GM18498 (cell line): ENCODE measurements around the gene GIPC1.
"Not testable (repeated sequence)": the region's sequence is repeated elsewhere in the genome, so short reads cannot be mapped to it uniquely, and the experiment has no call there.

Experiments used
- ATAC-seq: cut with Tn5 transposase; IDR thresholded peaks from one replicate; pipeline ENCODE4 v1.9.1; 2021; ENCODE audit warnings: mild to moderate bottlenecking, moderate library complexity; ENCODE audit not compliant: unreplicated experiment

GIPC1 gene, protein sequence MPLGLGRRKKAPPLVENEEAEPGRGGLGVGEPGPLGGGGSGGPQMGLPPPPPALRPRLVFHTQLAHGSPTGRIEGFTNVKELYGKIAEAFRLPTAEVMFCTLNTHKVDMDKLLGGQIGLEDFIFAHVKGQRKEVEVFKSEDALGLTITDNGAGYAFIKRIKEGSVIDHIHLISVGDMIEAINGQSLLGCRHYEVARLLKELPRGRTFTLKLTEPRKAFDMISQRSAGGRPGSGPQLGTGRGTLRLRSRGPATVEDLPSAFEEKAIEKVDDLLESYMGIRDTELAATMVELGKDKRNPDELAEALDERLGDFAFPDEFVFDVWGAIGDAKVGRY

DNA sequence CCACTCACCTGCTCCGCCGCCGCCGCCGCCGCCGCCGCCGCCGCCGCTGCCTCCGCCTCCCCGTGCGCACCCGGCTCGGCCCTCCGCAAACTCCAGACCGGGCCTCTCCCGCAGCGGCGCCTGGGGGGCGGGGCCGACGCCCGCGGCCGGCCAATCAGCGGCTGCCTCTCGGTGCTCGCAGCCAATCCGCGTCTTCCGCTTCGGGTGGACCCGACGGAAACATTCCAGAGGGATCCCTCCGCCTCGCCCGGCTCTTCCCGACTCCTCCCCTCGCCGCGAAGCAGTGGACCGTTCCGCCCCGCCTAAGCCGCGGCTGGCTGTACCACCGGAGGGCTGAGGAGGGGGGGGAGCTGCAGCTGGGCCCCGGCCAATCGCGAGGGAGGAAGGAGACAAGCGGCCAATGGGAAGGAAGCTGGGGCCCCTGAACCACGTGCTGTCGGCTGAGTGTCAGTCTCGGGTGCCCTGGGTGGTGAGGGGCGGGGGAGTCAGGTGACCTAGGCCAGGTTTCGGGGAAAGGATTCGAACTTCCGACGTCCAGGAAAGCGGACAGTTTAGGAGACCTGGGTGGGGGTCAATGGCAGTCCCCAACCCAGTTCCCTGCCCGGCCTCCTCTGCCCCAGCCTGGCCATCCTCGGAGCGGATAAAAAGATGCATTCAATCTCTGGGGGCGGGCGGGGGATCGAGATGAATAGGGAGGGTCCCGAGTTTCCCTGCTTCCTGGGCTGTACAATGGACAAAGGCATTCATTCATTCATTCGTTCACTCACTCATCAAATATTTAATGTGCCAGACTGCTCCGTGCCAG, at the start of gene GIPC1:
TSS of gene GIPC1 (minus strand) at position 99 of the 805 bp plus-strand sequence. CDS start 13,151 bp downstream, outside the sequence.
- ATAC-seq, result peak; percentile 81

DNA sequence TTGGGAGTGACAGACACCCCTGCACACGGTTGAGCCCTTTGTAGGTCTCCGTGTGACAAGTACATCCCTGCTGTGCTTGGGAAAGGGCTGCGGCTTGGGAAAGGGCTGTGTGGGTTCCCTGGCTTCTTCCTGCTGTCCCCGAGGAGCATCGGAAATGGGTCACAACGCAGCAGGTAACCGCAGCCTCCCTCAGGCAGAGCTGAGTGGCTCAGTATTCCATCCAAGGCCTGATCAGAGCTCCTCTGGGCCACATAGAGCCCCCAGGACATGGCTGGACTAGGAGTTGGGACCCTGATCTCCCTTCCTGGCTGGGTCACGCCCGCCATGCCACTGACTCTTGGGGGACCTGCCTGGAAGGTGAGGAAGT, 49.8 kb upstream of the GIPC1 start:
- no peak for ATAC-seq

DNA sequence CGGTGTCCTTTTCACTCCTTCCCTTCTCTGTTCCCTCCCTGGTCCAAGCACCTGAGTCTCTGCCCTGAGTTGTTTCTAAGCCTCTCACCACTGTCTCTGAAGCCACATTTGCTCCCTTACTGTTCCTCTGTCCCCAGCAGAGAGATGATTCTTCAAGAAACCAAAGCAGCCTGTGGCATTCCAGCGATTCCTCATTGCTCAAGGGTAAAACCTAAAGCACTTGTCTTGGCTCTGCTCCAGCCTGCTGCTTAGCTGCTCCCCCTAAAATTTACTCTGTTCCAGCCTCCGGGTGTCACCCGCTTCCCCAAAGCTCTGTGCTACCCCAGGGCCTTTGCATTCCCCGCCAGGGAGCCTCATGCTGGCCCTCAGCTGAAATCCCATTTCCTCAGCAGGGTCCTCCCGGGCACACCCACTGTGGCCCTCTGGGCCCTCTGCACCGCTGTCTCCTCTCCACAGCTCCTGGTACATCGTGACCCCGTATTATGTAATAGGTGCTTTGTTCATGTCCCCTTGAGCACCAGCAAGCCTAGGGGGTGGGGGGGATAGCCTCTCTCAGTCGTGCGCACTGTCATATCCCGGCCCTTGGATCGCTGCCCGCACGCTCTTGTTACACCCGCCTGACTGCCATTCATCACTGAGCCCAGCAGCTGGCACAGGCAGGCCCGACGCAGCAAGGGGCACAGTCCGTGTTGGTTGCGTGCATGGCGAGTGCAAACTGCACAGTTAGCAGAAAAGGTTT, 49.2 kb upstream of the GIPC1 start:
- ATAC-seq, result no peak

DNA sequence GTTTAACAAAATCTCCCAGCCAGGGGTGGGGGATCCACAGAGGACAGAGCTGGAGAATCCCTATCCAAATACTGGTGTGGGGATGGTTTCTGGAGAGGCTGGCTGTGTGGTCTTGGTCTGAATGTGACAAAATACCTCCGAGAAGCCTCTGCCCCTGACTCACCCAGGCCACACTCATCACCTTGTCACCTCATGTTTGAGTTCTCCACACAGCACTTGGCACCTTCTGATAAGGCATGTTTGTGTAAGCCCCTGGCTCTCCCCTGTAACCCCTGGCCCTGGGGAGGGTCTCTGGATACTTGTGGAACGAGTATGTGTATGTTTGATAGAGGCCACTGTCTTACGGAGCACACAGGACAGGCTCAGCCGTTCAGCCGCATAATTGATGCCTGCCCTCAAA, 48.1 kb upstream of the GIPC1 start:
- no peak for ATAC-seq

DNA sequence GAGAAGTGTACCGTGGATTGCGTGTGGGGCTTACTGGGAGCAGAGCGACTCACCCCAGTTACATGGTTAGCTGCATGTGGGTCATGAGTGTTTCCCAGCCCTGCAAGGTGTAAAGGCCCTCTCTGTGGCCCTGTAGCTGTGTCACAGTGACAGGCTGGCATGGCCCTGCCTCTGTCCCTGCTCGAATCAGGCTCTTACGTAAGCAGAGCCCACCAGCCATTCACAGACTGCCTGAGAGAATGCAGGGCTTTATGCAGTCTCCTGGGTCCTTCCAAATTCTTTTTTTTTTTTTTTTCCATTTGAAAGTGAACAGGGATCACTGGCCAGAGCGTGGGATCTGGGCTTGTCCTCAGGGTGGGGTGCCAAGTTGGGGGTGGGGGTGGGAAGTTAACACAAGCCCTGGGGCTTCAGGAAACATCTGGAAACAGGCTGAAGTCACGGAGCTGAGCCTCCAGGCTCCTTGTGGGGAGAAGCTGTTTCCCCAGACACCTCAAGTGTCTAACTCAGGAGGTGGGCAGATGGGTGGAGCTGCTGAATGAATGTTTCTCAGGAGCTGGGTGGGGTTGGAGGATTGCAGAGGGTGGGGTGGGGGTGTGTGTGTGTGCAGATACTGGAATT, 46.9 kb upstream of the GIPC1 start:
- no peak for ATAC-seq

DNA sequence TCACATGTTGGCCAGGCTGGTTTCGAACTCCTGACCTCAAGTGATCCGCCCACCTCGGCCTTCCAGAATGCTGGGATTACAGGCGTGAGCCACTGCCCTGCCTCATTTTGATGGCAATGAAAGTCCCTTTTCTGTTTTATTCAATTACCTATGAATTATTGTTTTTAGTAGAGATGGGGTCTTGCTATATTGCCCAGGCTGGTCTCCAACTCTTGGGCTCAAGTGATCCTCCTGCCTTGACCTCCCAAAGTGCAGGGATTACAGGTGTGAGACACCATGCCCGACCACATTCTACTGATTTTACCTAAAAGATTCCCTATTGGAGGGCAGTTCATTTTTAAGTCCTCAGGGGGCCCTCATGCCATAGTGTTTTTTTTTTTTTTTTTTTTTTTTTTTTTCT, 46.1 kb upstream of the GIPC1 start:
- ATAC-seq, result not testable (repeated sequence)

DNA sequence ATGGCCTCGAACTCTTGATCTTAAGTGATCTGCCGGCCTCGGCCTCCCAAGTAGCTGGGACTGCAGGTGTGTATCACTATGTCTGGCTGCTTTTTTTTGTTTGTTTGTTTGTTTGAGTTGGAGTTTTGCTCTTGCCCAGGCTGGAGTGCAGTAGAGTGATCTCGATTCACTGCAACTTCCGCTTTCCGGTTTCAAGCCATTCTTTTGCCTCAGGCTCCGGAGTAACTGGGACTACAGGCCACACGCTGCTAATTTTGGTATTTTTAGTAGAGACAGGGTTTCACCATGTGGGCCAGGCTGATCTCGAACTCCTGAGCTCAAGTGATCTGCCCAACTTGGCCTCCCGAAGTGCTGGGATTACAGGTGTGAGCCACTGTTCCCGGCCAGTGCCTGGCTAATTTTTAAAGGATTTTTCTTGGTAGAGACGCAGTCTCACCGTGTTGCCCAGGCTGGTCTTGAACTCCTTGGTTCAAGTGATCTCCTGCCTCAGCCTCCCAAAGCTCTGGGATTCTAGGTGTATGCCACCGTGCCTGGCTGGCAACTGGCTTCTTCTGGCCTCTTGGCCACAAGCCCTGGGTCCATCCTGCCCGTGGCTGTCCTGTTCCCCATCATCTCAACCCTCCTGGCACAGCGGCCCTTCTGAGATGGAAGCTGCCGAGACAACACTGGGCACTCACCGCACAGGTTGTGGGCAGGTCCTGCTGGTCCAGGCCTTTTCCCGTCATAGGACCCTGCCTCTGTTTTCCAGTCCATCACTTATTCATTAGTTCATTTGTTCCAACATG, 45.0 kb upstream of the GIPC1 start:
- ATAC-seq, result no peak

DNA sequence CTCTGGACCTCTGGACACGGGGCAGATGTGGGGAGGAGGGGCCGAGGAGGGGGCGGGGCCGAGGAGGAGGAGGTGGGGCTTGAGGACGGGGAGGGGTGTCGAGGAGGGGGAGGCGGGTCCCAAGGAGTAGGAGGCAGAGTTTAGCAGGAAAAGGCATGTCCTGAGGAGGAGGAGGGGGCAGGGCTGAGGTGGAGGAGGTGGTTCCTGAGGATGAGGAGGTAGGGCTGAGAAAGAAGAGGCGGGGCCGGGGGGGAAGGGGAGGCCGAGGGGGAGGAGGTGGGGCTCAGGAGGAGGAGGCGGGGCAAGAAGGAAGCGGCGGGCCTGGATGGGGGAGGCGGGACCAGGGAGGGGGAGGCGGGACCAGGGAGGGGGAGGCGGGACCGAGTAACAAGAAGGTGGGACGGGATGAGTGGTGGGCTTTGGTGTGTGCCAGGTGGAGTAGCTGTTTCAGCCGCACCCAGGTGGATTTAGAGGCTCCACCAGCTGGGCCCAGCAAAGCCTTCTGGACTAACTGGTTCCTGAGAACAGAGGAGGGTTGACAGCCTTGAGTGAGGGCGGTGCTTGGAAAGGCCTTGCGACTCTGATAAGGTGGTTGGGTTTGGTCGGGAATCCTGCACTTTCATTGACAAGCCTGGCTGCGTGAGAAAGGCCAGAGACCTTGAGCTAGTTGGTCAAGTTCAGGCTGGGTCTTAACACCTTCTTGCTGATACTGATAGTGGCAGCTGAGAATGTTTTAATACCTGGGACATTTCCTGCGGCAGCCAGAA, 41.2 kb upstream of the GIPC1 start:
- no peak for ATAC-seq

DNA sequence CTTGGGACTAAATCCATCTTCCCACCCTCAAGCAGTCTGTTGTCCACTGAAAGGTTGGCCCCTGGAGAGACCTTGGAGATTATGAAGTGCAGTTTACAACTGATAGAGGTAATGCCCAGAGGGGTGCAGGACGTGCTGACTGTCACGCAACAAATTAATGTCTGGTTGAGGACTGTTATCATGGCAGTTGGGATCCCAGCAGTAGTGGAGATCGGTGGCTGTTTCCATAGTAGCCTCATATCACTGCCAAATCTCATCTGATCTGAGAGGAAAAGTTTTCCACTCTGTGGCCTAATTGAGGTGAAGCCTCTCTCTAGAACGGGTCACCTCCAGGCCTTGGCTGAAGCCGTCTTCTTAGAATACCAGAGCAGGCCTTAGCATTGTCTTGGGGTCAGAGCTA, 37.5 kb upstream of the GIPC1 start:
- no peak for ATAC-seq

DNA sequence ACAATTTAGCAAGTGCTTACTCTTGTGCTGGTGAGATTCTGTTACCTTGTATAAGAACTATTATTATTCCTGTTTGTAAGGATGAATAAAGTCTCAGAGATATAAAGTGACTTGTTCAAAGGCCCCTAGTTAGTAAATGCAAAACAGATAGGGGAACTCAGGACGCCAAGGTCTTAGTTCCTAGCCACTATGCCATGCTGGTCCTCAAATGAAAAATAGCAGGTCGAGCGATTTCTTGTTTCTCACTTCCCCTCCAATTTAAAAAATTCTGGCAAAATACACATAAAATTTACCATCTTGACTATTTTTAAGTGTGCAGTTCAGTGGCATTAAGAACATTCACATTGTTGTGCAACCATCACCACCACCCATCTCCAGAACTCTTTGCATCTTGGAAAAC, 34.6 kb upstream of the GIPC1 start:
- no peak for ATAC-seq

DNA sequence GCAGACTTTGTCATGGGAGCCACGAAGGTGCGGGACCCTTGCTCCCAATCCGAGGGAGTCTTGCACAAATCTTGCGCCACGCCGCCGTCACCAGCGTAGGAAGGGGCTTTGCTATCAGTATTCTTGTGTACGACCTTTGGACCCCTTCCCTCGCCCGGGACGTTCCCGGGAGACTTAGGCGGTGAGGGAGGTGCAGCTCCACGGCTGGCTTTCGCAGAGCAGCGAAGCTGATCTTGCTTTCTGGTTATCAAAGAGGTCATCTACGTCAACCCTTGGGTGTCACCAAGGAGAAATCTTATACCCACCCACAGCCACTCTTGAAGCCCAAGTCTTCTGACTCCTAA, 34.0 kb upstream of the GIPC1 start:
- no peak for ATAC-seq

DNA sequence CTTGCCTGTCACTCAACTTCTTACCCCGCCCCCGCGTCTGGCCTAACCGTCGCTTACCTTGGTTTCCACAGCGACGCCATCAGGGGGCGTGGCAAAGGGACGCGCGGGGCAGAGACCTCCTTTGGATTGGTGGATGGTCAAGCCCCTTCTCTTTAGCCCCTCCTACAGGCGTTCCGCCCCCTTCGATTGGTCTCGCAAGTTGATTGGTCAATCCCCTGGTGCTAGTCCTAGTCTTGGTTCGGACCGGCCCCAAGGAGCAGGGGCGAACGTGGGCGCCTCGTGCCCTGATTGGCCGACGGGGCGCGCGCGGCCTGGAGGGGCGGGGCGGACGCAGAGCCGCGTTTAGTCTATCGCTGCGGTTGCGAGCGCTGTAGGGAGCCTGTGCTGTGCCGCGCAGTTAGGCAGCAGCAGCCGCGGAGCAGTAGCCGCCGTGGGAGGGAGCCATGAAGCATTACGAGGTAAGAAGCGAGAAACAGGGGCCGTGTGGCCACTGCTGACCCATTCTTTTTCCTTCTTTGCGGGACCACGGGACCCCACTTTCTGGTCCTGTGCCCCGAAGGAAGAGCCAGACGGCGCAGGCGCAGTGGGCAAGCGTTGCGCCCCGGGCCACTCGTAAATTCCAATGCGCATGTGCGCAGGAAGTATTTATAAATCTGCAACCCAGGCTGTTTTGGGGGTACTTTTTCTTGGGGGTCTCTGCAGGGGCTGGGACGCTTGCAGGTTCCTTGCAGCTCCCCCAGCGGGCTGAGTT, 33.5 kb upstream of the GIPC1 start, which contains the start of gene TECR:
TSS of gene TECR (plus strand) at position 341 of the 751 bp plus-strand sequence. CDS start at position 444, 103 bp downstream.
- ATAC-seq, result peak; percentile 97

DNA sequence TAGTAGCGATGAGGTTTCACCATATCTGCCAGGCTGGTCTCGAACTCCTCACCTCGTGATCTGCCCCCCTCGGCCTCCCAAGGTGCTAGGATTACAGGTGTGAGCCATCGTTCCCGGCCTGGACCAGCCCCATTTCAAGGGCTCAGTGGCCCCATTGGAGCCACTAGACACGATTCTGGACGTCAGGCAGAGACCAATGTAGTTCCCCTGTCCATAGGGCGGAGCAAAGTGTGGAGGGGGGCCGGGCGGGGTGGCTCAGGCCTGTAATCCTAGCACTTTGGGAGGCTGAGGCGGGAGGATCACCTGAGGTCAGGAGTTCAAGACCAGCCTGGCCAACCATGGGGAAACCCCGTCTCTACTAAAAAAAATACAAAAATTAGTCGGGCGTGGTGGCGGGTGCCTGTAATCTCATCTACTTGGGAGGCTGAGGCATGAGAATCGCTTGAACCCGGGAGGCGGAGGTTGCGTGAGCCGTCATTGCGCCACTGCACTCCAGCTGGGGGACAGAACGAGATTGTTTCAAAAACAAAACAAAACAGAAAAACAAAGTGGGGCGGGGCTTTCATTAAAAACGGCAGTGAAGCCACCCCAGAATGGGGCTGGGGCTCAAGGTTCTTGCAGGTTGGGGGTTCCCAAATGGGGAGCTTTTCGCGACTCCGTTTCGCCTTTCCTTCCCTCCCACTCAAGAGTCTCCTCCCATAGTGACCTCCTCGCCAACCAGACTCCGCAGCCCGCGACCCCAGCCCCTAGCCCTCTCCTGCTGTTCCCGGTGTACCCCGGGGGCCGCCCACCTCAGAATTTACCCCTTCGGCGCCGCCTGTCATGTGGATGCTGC, 32.7 kb upstream of the GIPC1 start:
- ATAC-seq, result no peak

DNA sequence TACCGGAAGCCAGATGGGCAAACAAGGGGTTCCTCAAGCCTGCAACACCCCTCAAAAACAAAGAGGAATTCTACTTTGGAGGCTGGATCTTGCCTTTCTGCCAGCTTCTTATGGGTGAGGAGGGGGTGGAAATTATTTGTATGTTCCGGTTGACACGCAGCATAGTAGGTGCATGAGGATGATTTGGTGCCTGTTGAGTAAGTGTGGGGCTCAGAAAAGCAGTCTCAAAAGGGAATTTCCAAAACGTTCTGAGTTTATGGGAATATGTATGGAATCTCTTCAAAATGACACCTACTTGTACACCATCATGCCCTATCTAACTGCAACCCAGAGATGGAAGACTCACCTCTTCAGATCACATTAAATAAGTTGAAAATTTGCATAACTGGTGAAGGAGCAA, 30.5 kb upstream of the GIPC1 start:
- no peak for ATAC-seq

DNA sequence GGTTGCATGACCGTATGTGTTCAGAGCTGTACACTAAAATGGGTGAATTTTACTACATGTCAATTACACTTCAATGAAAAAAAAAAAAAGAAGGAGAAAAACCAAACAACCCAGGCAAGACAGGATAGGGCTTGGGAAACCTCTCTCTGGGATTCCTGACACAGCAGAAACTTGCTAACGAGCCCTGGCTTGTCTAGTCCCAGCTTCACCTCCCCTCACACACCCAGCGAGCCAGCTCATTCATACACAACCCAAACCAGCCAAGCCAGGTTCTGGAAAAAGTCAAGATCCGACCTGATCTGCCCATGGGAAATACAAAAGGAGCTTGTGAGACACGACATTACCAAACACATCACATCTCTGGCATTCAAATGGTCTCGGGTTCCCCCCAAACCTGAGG, 29.8 kb upstream of the GIPC1 start:
- no peak for ATAC-seq

DNA sequence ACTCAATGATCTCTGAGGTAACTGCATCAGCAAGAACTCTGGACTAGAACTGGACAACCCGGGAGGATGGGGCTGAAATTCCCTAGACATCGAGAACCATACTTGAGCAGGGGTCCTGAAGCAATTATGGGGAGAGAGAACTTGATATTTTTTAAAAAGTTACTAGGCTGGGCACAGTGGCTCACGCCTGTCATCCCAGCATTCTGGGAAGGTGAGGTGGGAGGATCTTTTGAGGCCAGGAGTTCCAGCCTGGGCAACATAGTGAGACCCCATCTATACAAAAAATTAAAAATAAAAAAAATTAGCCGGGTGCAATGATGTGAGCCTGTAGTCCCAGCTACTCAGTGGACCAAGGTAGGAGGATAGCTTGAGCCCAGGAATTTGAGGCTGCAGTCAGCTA, 24.6 kb upstream of the GIPC1 start:
- ATAC-seq, result no peak

DNA sequence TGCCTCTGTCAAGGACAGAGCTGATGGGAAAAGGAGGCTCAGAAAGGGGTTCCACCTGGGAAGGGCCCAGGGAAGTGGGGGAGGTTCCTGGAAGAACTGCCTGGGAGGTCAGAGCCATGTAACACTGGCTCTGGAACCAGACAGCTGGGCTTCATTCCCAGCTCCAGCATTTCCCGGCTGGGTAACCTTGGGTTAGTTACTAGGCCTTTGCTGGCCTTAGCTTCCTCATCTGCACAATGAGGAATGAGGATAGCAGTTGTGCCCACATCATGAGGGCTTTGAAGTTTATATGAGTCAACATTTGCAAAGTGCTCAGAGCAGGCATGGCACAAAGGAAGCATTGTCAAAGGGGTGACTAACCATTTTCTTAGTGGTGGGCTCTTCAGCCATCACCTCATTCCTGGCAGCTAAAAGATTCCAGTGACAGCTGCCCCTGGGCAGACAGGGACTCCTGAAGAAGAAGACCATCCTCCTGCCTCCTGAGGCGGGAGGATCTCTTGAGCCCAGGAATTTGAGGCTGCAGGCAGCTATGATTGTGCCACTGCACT, 24.0 kb upstream of the GIPC1 start:
- ATAC-seq, result no peak
